NOMO-1 treated with DMSO at 0.1 percent for 48 hours (cell line): ENCODE measurements around the gene RCAN2.
A peak's percentile ranks its signal among the peaks of the same experiment; 100 is the strongest.

Source experiments
- DNase-seq: peaks from one replicate; lab custom pipeline; 2025; ENCODE audit not compliant: unreplicated experiment; lab: John Stamatoyannopoulos, UW

RCAN2 gene

DNA sequence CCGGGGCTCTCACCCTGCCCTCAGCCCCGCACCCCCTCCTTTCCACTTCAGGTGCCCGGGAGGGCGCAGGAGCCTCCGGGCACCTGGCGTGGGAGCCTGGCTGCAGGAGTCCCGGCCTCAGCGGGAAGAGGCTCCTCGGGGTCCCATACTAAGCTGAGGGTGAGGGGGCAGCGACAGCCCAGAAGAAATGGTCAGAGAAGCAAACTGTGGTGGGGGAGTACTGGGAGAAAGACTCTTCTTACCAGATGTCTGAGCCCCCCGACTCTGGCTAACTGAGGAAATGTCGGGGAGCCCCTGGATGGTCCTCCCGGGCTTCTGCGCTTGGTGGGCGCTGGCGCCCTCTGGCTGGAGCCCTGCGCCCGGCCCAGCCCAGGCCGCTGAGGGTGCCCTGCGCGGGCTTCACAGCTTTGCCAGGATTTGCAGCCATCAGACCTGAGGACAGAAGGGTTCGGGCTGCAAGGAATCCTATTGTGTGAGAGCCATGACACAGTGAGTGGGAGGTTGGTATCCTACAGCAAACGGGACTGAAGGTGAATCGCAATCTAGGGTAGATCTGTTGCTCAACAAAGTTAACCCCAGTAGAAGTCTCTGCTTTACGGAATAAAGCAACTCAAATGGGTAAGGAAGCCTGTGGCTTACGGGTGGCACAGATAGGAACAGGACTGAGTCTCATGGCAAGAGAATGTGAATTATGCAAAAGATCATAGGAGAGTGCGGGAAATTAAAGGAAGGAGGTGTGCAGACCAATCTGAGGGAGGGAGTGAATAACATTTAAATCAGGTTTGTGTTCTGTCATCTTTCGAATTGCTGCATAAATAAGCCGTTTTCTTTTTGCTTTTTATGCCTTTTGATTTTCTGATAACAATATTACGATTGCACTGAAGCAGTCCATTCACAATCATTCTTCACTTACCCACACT lies 639 bp upstream of the RCAN2 start:
- DNase-seq = peak; percentile 7

DNA sequence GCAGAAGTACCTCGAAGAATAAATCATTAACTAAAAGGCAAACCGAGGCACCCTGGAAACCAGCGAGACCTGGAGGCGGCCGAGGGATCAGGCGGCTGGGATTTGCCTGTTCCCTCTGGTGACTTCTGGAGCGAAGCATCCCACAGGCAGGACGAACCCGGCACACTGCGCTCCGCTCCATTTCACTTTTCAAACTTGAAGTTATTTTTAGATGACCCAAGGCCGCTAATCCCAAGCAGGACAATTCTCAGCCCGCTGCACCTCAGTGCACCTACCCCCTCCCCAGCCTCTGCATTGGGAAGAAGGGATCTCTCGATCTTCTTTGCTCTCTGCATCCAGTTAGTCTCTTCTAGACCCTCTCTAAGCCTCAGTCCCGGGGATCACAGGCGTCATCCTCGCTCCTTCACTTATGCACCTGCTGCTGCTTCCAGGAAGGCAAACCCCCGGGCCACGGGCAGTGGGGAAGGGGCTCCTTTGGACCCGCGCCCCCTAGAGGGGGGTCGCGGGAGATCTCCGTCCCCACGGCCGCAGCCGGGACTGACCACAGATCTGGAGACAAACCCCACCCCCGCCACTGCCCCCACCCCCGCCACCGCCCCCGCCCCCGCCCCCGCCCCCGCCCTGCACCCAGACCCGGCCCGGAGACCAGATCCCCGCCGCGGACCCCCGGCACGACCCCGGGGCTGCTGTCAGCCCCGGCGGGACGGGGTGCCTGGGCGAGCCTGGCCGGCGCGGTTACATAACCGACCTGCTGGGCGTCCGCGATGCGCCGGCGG lies 636 bp downstream of the RCAN2 start:
- DNase-seq = no peak

DNA sequence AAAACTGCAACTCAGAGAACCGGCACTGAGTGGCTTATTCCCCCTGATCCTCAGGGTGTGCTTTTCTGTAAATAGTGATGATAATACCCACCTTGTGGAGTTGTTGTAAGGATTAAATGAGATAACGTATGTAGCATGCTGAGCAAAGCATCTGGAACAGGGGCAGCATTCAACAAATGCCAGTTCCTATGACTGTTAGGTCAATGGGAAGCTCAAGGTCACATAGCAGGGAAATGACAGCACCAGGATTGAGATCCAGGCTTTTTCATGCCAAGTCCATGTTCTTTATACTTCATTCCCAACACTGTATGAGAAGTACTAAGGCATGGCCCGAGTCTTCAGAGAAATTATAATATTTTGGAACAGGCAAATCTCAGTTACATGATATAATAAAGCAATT lies 5.1 kb downstream of the RCAN2 start:
- no peak for DNase-seq

GRCh38 chr6:46484081-46484820 lies 7.0 kb downstream of the RCAN2 start:
- DNase-seq = no peak

GRCh38 chr6:46476301-46476700 lies 14.9 kb downstream of the RCAN2 start:
- no peak for DNase-seq

DNA sequence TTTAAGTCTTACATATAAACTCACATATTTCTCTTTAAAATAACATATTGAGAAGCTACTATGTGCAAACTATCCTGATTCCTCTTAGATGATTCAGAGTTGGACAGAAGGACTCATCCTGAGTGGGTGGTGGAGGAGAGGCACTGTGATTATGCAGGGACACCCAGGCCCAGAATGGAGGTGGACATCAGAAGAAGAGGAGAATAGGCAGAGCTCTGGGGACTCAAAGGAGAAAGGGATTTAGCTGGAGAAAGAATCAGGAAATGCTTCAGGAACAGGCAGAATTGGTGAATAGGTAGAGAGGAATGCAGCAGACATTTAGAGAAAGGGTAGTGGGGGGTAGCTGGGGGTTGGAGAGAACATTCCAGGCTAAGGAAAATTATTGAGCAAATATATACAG lies 17.4 kb downstream of the RCAN2 start:
- DNase-seq = no peak

GRCh38 chr6:46472243-46472642 lies 19.0 kb downstream of the RCAN2 start:
- no peak for DNase-seq

DNA sequence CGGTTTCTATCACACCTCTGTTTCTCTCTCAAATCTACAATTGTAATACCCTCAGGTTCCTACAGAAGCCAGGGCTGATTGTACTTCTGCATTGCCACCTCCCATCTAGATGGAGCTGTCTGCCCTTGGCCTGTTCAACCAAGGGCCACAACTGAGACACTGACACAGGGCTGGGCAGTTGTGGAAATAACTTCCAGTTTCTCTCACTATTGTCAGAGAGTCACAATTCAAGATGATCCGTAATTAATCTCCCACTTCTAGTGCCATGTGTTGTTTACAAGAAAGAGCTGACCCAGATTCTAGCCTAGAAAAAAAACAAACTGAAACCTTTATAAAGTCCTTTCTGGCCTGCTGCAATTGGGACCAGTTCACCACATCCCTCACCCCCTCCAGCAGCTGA lies 22.2 kb downstream of the RCAN2 start:
- no peak for DNase-seq

- DNase-seq = no peak
Observed at GRCh38 chr6:46468403-46469010, 22.7 kb downstream of the RCAN2 start.

GRCh38 chr6:46466570-46466969 lies 24.7 kb downstream of the RCAN2 start:
- DNase-seq = no peak

GRCh38 chr6:46465294-46466165 lies 25.7 kb downstream of the RCAN2 start:
- no peak for DNase-seq

GRCh38 chr6:46456297-46456696 lies 35.0 kb downstream of the RCAN2 start:
- DNase-seq = no peak

GRCh38 chr6:46454691-46455090 lies 36.6 kb downstream of the RCAN2 start:
- no peak for DNase-seq

DNA sequence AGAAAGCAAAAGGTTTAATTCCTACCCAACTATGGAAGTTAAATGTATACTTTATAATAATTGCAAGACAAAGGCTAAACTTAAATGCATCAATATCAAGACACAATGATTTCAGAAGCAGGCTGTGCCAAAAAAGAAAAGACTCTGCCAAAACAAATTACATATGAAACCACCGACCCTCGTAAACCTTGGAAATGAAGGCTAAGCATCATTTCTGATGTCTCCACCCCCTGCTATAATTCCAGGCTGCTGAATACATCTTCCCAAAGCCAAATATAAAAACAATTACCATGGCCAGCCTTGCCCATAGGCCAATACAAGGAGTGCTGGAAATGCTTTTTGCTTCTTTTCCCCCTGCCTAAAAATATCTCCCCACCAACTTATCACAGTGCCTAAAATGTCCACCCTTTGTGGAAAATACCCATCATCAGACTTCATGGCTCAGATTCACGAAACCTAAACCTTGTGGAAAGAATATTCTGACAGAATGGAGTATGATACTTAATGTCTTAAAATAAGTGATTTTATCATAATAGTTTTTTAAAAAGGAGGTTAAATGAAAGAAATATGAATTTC lies 37.4 kb downstream of the RCAN2 start:
- no peak for DNase-seq

GRCh38 chr6:46453216-46453615 lies 38.0 kb downstream of the RCAN2 start:
- no peak for DNase-seq

DNA sequence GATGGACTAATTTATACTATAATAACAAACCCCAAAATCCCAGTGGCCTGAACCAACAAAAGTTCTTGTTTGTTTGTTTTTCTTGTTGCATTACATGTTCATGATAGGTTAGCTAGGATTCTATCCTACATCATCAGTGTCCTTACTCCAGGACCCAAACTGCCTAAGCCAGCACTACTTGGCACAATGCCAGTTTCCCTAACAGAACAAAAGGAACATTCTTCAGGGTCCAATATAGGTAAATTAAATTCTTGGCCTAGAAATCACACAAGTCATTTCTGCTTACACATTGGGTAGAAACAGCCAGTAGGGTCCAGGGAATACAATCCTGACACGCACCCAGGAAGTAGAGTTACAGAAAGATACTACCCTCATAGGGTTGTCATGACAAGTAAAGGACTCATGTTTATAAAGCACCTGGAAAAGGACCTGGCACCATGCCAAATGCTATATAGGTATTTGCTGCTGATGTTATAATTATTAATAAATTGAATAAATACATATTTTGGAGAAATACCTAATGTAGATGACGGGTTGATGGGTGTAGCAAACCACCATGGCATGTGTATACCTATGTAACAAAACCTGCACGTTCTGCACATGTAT lies 38.8 kb downstream of the RCAN2 start:
- no peak for DNase-seq

- DNase-seq = no peak
Observed at GRCh38 chr6:46451343-46451742, 39.9 kb downstream of the RCAN2 start.

DNA sequence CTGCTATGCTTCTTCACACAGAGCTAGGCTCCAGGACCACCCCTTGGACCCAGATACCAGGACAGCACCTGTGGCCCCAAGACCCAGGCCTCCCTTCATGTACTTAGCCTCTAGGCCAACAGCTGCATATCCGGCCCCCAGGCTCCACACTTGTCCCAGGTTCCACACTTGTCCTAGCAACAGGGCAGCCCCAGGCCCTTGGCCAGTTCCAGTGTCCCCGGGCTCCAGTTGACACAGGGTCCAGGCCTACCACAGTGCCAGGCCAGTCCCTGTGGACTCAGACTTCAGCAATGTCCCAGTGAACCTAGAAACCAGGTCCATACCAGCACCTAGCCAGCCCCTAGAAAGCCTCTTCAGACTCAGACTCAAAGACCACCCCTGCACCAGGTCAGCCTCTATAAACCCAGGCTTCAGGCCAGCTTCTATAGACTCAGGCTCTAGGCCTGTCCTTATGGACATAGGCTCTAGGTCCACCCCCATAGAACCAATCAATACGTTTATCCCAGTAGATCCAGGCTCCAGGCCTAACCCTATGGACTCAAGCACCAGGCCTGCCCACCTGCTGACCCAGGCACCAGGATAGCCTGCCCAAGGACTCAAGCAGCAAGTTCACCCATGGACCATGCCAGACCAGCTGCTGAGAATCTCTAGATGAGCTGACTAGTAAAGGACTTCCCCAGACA lies 46.3 kb downstream of the RCAN2 start:
- DNase-seq = no peak

DNA sequence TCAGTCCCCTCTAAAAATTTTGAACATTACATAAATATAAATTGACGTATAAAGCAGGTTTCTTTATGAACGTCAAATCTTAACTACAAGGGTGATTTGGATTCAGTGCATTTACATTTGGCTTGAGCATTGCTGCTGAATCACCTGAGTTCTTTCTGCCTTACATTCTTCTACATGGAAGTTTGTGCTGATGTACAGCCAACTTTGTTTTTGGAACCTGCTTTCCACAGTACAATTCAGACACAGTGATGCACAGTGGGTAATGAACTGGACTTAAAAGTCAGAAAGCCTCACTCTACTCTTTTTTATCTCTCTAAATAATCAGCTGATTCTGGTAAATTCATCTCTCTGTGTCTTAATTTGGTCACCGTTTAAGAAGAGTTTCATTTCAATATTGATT lies 47.6 kb downstream of the RCAN2 start:
- DNase-seq = no peak
